HCT116 (cell line): ENCODE data around the gene RBPJ. TPM values are rescaled to one million over a fixed set of nuclear protein-coding genes. Genes with fewer than 3 reads are reported as not detected.

Experiments
- ATAC-seq: fragments of 200-7000 bp; cut with Tn5 transposase; 2 replicates; pipeline ENCODE4 v1.9.1; 2020; ENCODE audit warnings: mild to moderate bottlenecking, moderate library complexity
- BruUV-seq: library from RNA; stranded (reverse); fragments of 400-500 nt; replicated peaks from 2 replicates; lab custom pipeline; 2021; lab: Mats Ljungman, UMichigan
- CTCF ChIA-PET: fragments of 300-600 bp; sonication (Branson Sonifier 250); formaldehyde crosslinking; loops from one replicate; lab custom pipeline; 2021; ENCODE audit warnings: antibody characterized with exemption; lab: Charles Lee
- POLR2A ChIA-PET: fragments of 300-600, 350-600 bp; sonication (Branson Sonifier 250); formaldehyde crosslinking; loops from one replicate; lab custom pipeline; 2021; ENCODE audit warnings: antibody characterized with exemption; lab: Charles Lee
- RAD21 ChIA-PET, 2 experiments: fragments of 300-600 bp; sonication (Branson Sonifier 250); formaldehyde crosslinking; loops; one replicate each; lab custom pipeline; 2023; ENCODE audit warnings: low total read pairs in 2 of 2; ENCODE audit not compliant: uncharacterized antibody in 2 of 2, unreplicated experiment in 2 of 2, low non-redundant PET in 1 of 2; lab: Charles Lee
- DNase-seq: peaks from one replicate; pipeline ENCODE4 v3.0.0-alpha.2; 2010; ENCODE audit warnings: low read depth, low spot score
- H2AFZ ChIP-seq: fragments of 200-600 bp; shearing (Covaris generic), sonication (generic); 2 replicates; pipeline ENCODE4 v1.6.1; 2017; ENCODE audit warnings: low read depth, mixed run types, mixed read lengths, antibody characterized with exemption, low read length; ENCODE audit not compliant: poor library complexity, severe bottlenecking
- H3K27ac ChIP-seq: 2 replicates; pipeline ENCODE4 v1.5.1; 2012; ENCODE audit warnings: low read depth, low read length
- H3K27me3 ChIP-seq: fragments of 200-600 bp; sonication (generic); 2 replicates; pipeline ENCODE4 v1.6.1; 2016; ENCODE audit warnings: mixed run types, low read length, mixed read lengths; ENCODE audit not compliant: insufficient read depth
- H3K36me3 ChIP-seq, 2 experiments: fragments of 200-500 bp in 1 of 2; fragments of 200-600 bp in 1 of 2; sonication (Bioruptor generic) in 1 of 2; sonication (generic) in 1 of 2; 2 replicates each; pipeline versions ENCODE4 v1.5.1 to v1.6.1; 2014 to 2016; ENCODE audit warnings: low read length in 2 of 2, inconsistent platforms in 1 of 2, mixed read lengths in 1 of 2, mixed run types in 1 of 2; ENCODE audit not compliant: insufficient read depth in 2 of 2, control insufficient read depth in 1 of 2
- H3K4me1 ChIP-seq, 2 experiments: fragments of 200-600 bp in 1 of 2; sonication (generic) in 1 of 2; 2 replicates each; pipeline versions ENCODE4 v1.5.1 to v1.6.1; 2012 to 2017; ENCODE audit warnings: low read length in 2 of 2, inconsistent platforms in 1 of 2, mild to moderate bottlenecking in 1 of 2, mixed read lengths in 1 of 2, mixed run types in 1 of 2, moderate library complexity in 1 of 2; ENCODE audit not compliant: insufficient read depth in 2 of 2, control insufficient read depth in 1 of 2
- H3K4me2 ChIP-seq: fragments of 200-600 bp; sonication (generic); 2 replicates; pipeline ENCODE4 v1.6.1; 2017; ENCODE audit warnings: mixed run types, low read length, mixed read lengths
- H3K4me3 ChIP-seq, 2 experiments: fragments of 200-600 bp in 1 of 2; sonication (generic) in 1 of 2; replicated peaks in 1 of 2; 2 replicates each; pipeline ENCODE4 v1.5.1; 2011 to 2016; ENCODE audit warnings: low read length in 2 of 2, control low read depth in 1 of 2, low read depth in 1 of 2, mild to moderate bottlenecking in 1 of 2, mixed read lengths in 1 of 2, mixed run types in 1 of 2
- H3K79me2 ChIP-seq: fragments of 200-600 bp; sonication (generic); 2 replicates; pipeline ENCODE4 v1.6.1; 2017; ENCODE audit warnings: mild to moderate bottlenecking, mixed run types, low read length, moderate library complexity, mixed read lengths; ENCODE audit not compliant: insufficient read depth
- H3K9ac ChIP-seq: fragments of 200-600 bp; sonication (generic); 2 replicates; pipeline ENCODE4 v1.6.1; 2016; ENCODE audit warnings: low read length, mixed read lengths
- H3K9me2 ChIP-seq: fragments of 200-600 bp; sonication (generic), shearing (Covaris generic); 2 replicates; pipeline ENCODE4 v1.6.1; 2017; ENCODE audit warnings: mixed run types, mild to moderate bottlenecking, moderate library complexity; ENCODE audit not compliant: insufficient read depth
- H3K9me3 ChIP-seq, 2 experiments: fragments of 200-500 bp in 1 of 2; fragments of 200-600 bp in 1 of 2; sonication (Bioruptor generic) in 1 of 2; sonication (generic) in 1 of 2; 2 replicates each; pipeline ENCODE4 v1.6.1; 2014 to 2017; ENCODE audit warnings: low read length in 2 of 2, mixed read lengths in 2 of 2, inconsistent platforms in 1 of 2, low read depth in 1 of 2, mild to moderate bottlenecking in 1 of 2, mixed run types in 1 of 2, moderate library complexity in 1 of 2; ENCODE audit not compliant: control insufficient read depth in 1 of 2, insufficient read depth in 1 of 2
- H4K20me1 ChIP-seq: fragments of 200-600 bp; sonication (generic), shearing (Covaris generic); 2 replicates; pipeline ENCODE4 v1.6.1; 2017; ENCODE audit warnings: mixed run types, mild to moderate bottlenecking, moderate library complexity; ENCODE audit not compliant: insufficient read depth
- CBX3 ChIP-seq: IDR thresholded peaks from 2 replicates; pipeline ENCODE4 v1.6.1; 2012; ENCODE audit warnings: low read depth
- CEBPB ChIP-seq: IDR thresholded peaks from 2 replicates; pipeline ENCODE4 v1.6.1; 2012; ENCODE audit warnings: low read depth
- CTCF ChIP-seq, 3 experiments: fragments of 200-600 bp in 1 of 3; sonication (generic) in 1 of 3; IDR thresholded peaks in 2 of 3; conservative IDR thresholded peaks in 1 of 3; 2 replicates each; pipeline ENCODE4 v1.5.1; 2012 to 2017; ENCODE audit warnings: low read depth in 2 of 3, low read length in 2 of 3, antibody characterized with exemption in 1 of 3, borderline replicate concordance in 1 of 3, control low read depth in 1 of 3, mild to moderate bottlenecking in 1 of 3, mixed read lengths in 1 of 3, mixed run types in 1 of 3, moderate library complexity in 1 of 3; ENCODE audit not compliant: insufficient read depth in 1 of 3
- EGR1 ChIP-seq: IDR thresholded peaks from 2 replicates; pipeline ENCODE4 v1.6.1; 2012; ENCODE audit warnings: low read depth
- ELF1 ChIP-seq: IDR thresholded peaks from 2 replicates; pipeline ENCODE4 v1.6.1; 2012; ENCODE audit warnings: low read depth, borderline replicate concordance
- EZH2 ChIP-seq: fragments of 200-600 bp; sonication (generic); IDR thresholded peaks from 2 replicates; pipeline ENCODE4 v1.6.1; 2017; ENCODE audit warnings: antibody characterized with exemption, mixed run types
- EZH2phosphoT487 ChIP-seq: fragments of 200-600 bp; IDR thresholded peaks from 2 replicates; pipeline ENCODE4 v1.6.1; 2018; ENCODE audit warnings: antibody characterized with exemption, borderline replicate concordance
- FOSL1 ChIP-seq: IDR thresholded peaks from 2 replicates; pipeline ENCODE4 v1.6.1; 2012; ENCODE audit warnings: low read depth
- JUND ChIP-seq: IDR thresholded peaks from 2 replicates; pipeline ENCODE4 v1.6.1; 2012
- RAD21 ChIP-seq: IDR thresholded peaks from 2 replicates; pipeline ENCODE4 v1.6.1; 2012; ENCODE audit warnings: low read depth, mild to moderate bottlenecking
- YY1 ChIP-seq: IDR thresholded peaks from 2 replicates; pipeline ENCODE4 v1.6.1; 2011; ENCODE audit warnings: low read length, low read depth, moderate library complexity, mild to moderate bottlenecking; ENCODE audit not compliant: insufficient replicate concordance; ENCODE audit errors: extremely low read depth
- ZBTB33 ChIP-seq: IDR thresholded peaks from 2 replicates; pipeline ENCODE4 v1.6.1; 2011; ENCODE audit warnings: mild to moderate bottlenecking, low read length, moderate library complexity; ENCODE audit not compliant: insufficient replicate concordance; ENCODE audit errors: extremely low read depth
- ZFX ChIP-seq: fragments of 450-650 bp; IDR thresholded peaks from 2 replicates; pipeline ENCODE4 v1.6.1; 2017
- intact Hi-C: fragments of 100-400 bp; cut with micrococcal nuclease; formaldehyde crosslinking; loops from 2 replicates; pipeline ENCODE4 v1.10.0; 2022
- total RNA-seq: library from RNA; stranded (reverse); gene quantifications from one replicate; pipeline ENCODE4 v1.2.1, GENCODE V29; 2021; ENCODE audit not compliant: unreplicated experiment
- TF ChIP-seq, protein P1 (sequence below): IDR thresholded peaks from 2 replicates; pipeline ENCODE4 v1.6.1; 2012; ENCODE audit warnings: low read depth
- TF ChIP-seq, protein P2 (sequence below): IDR thresholded peaks from 2 replicates; pipeline ENCODE4 v1.6.1; 2012

RBPJ gene
- total RNA-seq, 1 experiment from 2014 or later = 72.7 TPM

GRCh38 chr4:26302031-26302899, 18.5 kb upstream of the RBPJ start:
- no peaks in the 10 kb centered on the region for H3K27me3 ChIP-seq
- RAD21 ChIA-PET = no interaction called here
- BruUV-seq = no TSS peak

More at GRCh38 chr4:26302031-26302899, 18.5 kb upstream of the RBPJ start:
- Histone ChIP-seq H3K36me3 (no peaks in the 10 kb centered on the region), H3K4me1 (no peaks in the 10 kb centered on the region), H3K4me3 (no peak overlapping the region), H3K4me2 (no peak overlapping the region), H3K9me3 (no peaks in the 10 kb centered on the region), H2AFZ (peak overlapping the region; percentile 69), H3K79me2 (no peaks in the 10 kb centered on the region), H4K20me1 (no peaks in the 10 kb centered on the region), H3K27ac (no peak overlapping the region), H3K9ac (no peak overlapping the region), H3K9me2 (no peaks in the 10 kb centered on the region)
- DNase-seq (no peak), ATAC-seq (no peak)
- ChIA-PET POLR2A (no interaction called here), CTCF (no interaction called here)
- no peak for TF ChIP-seq RAD21
- TF ChIP-seq YY1 = no peak
- no peak for TF ChIP-seq EGR1
- TF ChIP-seq, protein P1, sequence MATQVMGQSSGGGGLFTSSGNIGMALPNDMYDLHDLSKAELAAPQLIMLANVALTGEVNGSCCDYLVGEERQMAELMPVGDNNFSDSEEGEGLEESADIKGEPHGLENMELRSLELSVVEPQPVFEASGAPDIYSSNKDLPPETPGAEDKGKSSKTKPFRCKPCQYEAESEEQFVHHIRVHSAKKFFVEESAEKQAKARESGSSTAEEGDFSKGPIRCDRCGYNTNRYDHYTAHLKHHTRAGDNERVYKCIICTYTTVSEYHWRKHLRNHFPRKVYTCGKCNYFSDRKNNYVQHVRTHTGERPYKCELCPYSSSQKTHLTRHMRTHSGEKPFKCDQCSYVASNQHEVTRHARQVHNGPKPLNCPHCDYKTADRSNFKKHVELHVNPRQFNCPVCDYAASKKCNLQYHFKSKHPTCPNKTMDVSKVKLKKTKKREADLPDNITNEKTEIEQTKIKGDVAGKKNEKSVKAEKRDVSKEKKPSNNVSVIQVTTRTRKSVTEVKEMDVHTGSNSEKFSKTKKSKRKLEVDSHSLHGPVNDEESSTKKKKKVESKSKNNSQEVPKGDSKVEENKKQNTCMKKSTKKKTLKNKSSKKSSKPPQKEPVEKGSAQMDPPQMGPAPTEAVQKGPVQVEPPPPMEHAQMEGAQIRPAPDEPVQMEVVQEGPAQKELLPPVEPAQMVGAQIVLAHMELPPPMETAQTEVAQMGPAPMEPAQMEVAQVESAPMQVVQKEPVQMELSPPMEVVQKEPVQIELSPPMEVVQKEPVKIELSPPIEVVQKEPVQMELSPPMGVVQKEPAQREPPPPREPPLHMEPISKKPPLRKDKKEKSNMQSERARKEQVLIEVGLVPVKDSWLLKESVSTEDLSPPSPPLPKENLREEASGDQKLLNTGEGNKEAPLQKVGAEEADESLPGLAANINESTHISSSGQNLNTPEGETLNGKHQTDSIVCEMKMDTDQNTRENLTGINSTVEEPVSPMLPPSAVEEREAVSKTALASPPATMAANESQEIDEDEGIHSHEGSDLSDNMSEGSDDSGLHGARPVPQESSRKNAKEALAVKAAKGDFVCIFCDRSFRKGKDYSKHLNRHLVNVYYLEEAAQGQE = no peak
- TF ChIP-seq ZBTB33 = no peak
- TF ChIP-seq CEBPB = no peak
- no peak for TF ChIP-seq FOSL1
- TF ChIP-seq CBX3 = no peak
- no peak for TF ChIP-seq ELF1
- TF ChIP-seq, protein P2, sequence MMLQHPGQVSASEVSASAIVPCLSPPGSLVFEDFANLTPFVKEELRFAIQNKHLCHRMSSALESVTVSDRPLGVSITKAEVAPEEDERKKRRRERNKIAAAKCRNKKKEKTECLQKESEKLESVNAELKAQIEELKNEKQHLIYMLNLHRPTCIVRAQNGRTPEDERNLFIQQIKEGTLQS = no peak
- no peak for TF ChIP-seq JUND
- no peak for TF ChIP-seq CTCF (IDR thresholded peaks at IDR 0.05 in 2 of 3, conservative IDR thresholded peaks at IDR 0.05 in 1 of 3; ENCODE audit: borderline replicate concordance in 1 of 3, insufficient read depth in 1 of 3, low read depth in 2 of 3, low read length in 2 of 3)
- TF ChIP-seq EZH2 = no peak
- TF ChIP-seq ZFX = no peak
- no peak for TF ChIP-seq EZH2phosphoT487
- intact Hi-C loops = no loop called here
